ENCODE results near the gene PDIA5. TPM values are rescaled to one million over a fixed set of nuclear protein-coding genes. Genes with fewer than 3 reads are reported as not detected.

PDIA5 gene
- total RNA-seq, 1 donor from 2014 or later = 49.4 TPM

- no peaks in the 10 kb centered on the region for H3K27me3 Mint-ChIP-seq (ENCODE audit: unreplicated experiment)
- H3K36me3 Mint-ChIP-seq (ENCODE audit: unreplicated experiment) = no peaks in the 10 kb centered on the region
- H3K9me3 Mint-ChIP-seq (ENCODE audit: unreplicated experiment) = peaks cover 6% of the 10 kb centered on the region
- no peak for DNase-seq
- H3K4me1 Mint-ChIP-seq (ENCODE audit: low read depth, unreplicated experiment) = peaks cover 16% of the 10 kb centered on the region
- no peak overlapping the region for H3K27ac Mint-ChIP-seq (ENCODE audit: unreplicated experiment)
- H3K4me3 Mint-ChIP-seq (ENCODE audit: unreplicated experiment) = no peak overlapping the region
- no peak for TF ChIP-seq CTCF (IDR thresholded peaks at IDR 0.05; ENCODE audit: partially characterized antibody, unreplicated experiment)
Measured at GRCh38 chr3:123038751-123039150, 28.1 kb upstream of the PDIA5 start.

GRCh38 chr3:123039178-123039577 lies 27.6 kb upstream of the PDIA5 start:
- Mint-ChIP-seq H3K9me3 (ENCODE audit: unreplicated experiment) (peaks cover 5% of the 10 kb centered on the region), H3K27me3 (ENCODE audit: unreplicated experiment) (no peaks in the 10 kb centered on the region), H3K27ac (ENCODE audit: unreplicated experiment) (no peak overlapping the region), H3K36me3 (ENCODE audit: unreplicated experiment) (no peaks in the 10 kb centered on the region), H3K4me3 (ENCODE audit: unreplicated experiment) (no peak overlapping the region), H3K4me1 (ENCODE audit: low read depth, unreplicated experiment) (peaks cover 16% of the 10 kb centered on the region)
- no peak for DNase-seq
- no peak for TF ChIP-seq CTCF (IDR thresholded peaks at IDR 0.05; ENCODE audit: partially characterized antibody, unreplicated experiment)

GRCh38 chr3:123042413-123042812 lies 24.4 kb upstream of the PDIA5 start:
- Mint-ChIP-seq H3K36me3 (ENCODE audit: unreplicated experiment) (no peaks in the 10 kb centered on the region), H3K27ac (ENCODE audit: unreplicated experiment) (no peak overlapping the region), H3K4me3 (ENCODE audit: unreplicated experiment) (no peak overlapping the region), H3K27me3 (ENCODE audit: unreplicated experiment) (no peaks in the 10 kb centered on the region), H3K4me1 (ENCODE audit: low read depth, unreplicated experiment) (peaks cover 10% of the 10 kb centered on the region), H3K9me3 (ENCODE audit: unreplicated experiment) (peaks cover 4% of the 10 kb centered on the region)
- DNase-seq = no peak
- TF ChIP-seq CTCF (IDR thresholded peaks at IDR 0.05; ENCODE audit: partially characterized antibody, unreplicated experiment) = no peak

GRCh38 chr3:123044981-123045763 lies 21.7 kb upstream of the PDIA5 start:
- Mint-ChIP-seq H3K36me3 (ENCODE audit: unreplicated experiment) (peaks cover 6% of the 10 kb centered on the region), H3K4me3 (ENCODE audit: unreplicated experiment) (no peak overlapping the region), H3K27me3 (ENCODE audit: unreplicated experiment) (no peaks in the 10 kb centered on the region), H3K9me3 (ENCODE audit: unreplicated experiment) (peaks cover 2% of the 10 kb centered on the region), H3K4me1 (ENCODE audit: low read depth, unreplicated experiment) (peaks cover 9% of the 10 kb centered on the region), H3K27ac (ENCODE audit: unreplicated experiment) (no peak overlapping the region)
- no peak for DNase-seq
- TF ChIP-seq CTCF (IDR thresholded peaks at IDR 0.05; ENCODE audit: partially characterized antibody, unreplicated experiment) = no peak

- peaks cover 2% of the 10 kb centered on the region for H3K9me3 Mint-ChIP-seq (ENCODE audit: unreplicated experiment)
- no peak for TF ChIP-seq CTCF (IDR thresholded peaks at IDR 0.05; ENCODE audit: partially characterized antibody, unreplicated experiment)
- no peak for DNase-seq
- no peak overlapping the region for H3K27ac Mint-ChIP-seq (ENCODE audit: unreplicated experiment)
- H3K4me3 Mint-ChIP-seq (ENCODE audit: unreplicated experiment) = no peak overlapping the region
- H3K36me3 Mint-ChIP-seq (ENCODE audit: unreplicated experiment) = peaks cover 6% of the 10 kb centered on the region
- H3K4me1 Mint-ChIP-seq (ENCODE audit: low read depth, unreplicated experiment) = peaks cover 14% of the 10 kb centered on the region
- no peaks in the 10 kb centered on the region for H3K27me3 Mint-ChIP-seq (ENCODE audit: unreplicated experiment)
Measured at GRCh38 chr3:123046262-123047061, 20.4 kb upstream of the PDIA5 start.
